Measurements from ENCODE around the gene ADGRV1. TPM values are rescaled to one million over a fixed set of nuclear protein-coding genes. Genes with fewer than 3 reads are reported as not detected.
"Not testable (repeated sequence)": the region's sequence is repeated elsewhere in the genome, so short reads cannot be mapped to it uniquely, and the experiment has no call there.

ADGRV1 gene
- total RNA-seq, 4 donors from 2014 or later = 1.9 to 11.3 TPM; not detected in 2

GRCh38 chr5:90565491-90565890, 6.9 kb downstream of the ADGRV1 start:
- Histone ChIP-seq H3K4me3 (no peak overlapping the region), H3K36me3 (no peaks in the 10 kb centered on the region), H3K27ac (no peak overlapping the region), H3K4me1 (no peaks in the 10 kb centered on the region), H3K9me3 (no peaks in the 10 kb centered on the region), H3K27me3 (peaks cover 0 to 6% of the 10 kb centered on the region in 2 donors)
- no peak for DNase-seq
- no peak for TF ChIP-seq POLR2A (IDR thresholded peaks at IDR 0.05)
- TF ChIP-seq, protein P1, sequence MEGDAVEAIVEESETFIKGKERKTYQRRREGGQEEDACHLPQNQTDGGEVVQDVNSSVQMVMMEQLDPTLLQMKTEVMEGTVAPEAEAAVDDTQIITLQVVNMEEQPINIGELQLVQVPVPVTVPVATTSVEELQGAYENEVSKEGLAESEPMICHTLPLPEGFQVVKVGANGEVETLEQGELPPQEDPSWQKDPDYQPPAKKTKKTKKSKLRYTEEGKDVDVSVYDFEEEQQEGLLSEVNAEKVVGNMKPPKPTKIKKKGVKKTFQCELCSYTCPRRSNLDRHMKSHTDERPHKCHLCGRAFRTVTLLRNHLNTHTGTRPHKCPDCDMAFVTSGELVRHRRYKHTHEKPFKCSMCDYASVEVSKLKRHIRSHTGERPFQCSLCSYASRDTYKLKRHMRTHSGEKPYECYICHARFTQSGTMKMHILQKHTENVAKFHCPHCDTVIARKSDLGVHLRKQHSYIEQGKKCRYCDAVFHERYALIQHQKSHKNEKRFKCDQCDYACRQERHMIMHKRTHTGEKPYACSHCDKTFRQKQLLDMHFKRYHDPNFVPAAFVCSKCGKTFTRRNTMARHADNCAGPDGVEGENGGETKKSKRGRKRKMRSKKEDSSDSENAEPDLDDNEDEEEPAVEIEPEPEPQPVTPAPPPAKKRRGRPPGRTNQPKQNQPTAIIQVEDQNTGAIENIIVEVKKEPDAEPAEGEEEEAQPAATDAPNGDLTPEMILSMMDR (IDR thresholded peaks at IDR 0.05) = no peak
- intact Hi-C loops (cut with DNase I; ENCODE audit: low total_unique reads) = no loop called here

GRCh38 chr5:90569084-90569483, 10.5 kb downstream of the ADGRV1 start:
- DNase-seq = no peak
- H3K4me3 ChIP-seq = no peak overlapping the region
- H3K9me3 ChIP-seq = no peaks in the 10 kb centered on the region
- H3K27me3 ChIP-seq = no peaks in the 10 kb centered on the region
- H3K4me1 ChIP-seq = no peaks in the 10 kb centered on the region
- H3K27ac ChIP-seq = no peak overlapping the region
- no peak for TF ChIP-seq POLR2A (IDR thresholded peaks at IDR 0.05)
- TF ChIP-seq, protein P1 (IDR thresholded peaks at IDR 0.05) = no peak
- intact Hi-C loops (cut with DNase I; ENCODE audit: low total_unique reads) = no loop called here
- no peaks in the 10 kb centered on the region for H3K36me3 ChIP-seq

DNA sequence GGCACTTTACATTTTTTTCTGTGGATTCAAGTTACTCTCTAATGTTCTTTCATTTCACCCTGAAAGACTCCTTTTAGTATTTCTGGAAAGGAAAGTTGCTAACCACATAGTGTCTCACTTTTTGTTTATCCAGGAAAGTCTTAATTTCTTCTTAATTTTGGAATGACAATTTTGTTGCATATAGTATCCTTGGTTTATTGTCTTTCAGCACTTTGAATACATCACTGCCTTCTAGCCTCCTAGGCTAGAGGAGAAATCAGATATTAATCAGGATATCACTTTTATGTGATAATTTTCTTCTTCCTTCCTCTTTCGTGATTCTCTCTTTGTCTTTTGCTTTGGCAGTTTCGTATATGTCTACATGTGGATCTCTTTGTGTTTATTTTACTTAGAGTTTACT, 11.4 kb downstream of the ADGRV1 start:
- Histone ChIP-seq H3K9me3 (no peaks in the 10 kb centered on the region), H3K4me1 (no peaks in the 10 kb centered on the region), H3K27me3 (no peaks in the 10 kb centered on the region), H3K4me3 (no peak overlapping the region), H3K27ac (no peak overlapping the region), H3K36me3 (no peaks in the 10 kb centered on the region)
- TF ChIP-seq, protein P1 (IDR thresholded peaks at IDR 0.05) = no peak
- TF ChIP-seq POLR2A (IDR thresholded peaks at IDR 0.05) = no peak
- DNase-seq = no peak
- intact Hi-C loops (cut with DNase I; ENCODE audit: low total_unique reads) = no loop called here

DNA sequence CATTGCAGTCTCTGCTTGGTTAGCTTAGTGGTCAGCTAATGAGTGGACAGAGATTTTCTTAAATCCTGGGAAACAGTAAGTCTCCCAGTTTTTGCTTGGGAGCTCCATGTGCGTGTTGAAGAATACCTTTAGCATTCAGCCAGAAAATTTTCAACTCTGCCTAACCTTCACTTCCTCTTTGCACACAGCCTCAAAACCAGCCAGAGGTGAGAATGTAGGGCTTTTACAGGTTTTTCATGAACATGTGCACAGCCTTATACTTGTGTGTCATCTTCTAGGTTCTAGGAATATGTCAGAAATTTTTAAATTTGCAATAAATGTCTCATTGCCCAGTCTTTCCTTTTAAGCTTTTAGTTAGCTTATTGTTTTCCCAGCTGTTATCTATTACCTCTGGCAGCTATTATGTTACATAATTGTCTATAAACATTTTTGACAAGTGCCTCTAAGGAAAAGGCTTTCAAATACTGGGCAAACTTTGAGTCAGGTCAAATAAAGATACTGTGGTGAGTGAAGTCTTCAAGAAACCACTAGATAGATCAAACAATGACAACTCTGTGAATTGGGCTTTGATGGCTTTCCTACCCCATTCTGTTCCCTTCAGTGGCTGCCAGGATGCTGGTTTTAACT, 12.7 kb downstream of the ADGRV1 start:
- Histone ChIP-seq H3K4me1 (no peaks in the 10 kb centered on the region), H3K27ac (no peak overlapping the region), H3K27me3 (no peaks in the 10 kb centered on the region), H3K4me3 (no peak overlapping the region), H3K9me3 (no peaks in the 10 kb centered on the region), H3K36me3 (no peaks in the 10 kb centered on the region)
- DNase-seq = no peak
- intact Hi-C loops (cut with DNase I; ENCODE audit: low total_unique reads) = no loop called here
- TF ChIP-seq, protein P1 (IDR thresholded peaks at IDR 0.05) = no peak
- TF ChIP-seq POLR2A (IDR thresholded peaks at IDR 0.05) = no peak

- Histone ChIP-seq H3K27me3 (no peaks in the 10 kb centered on the region), H3K9me3 (no peaks in the 10 kb centered on the region), H3K4me1 (no peaks in the 10 kb centered on the region), H3K36me3 (no peaks in the 10 kb centered on the region), H3K4me3 (no peak overlapping the region), H3K27ac (no peak overlapping the region)
- intact Hi-C loops (cut with DNase I; ENCODE audit: low total_unique reads) = no loop called here
- TF ChIP-seq, protein P1 (IDR thresholded peaks at IDR 0.05) = no peak
- TF ChIP-seq POLR2A (IDR thresholded peaks at IDR 0.05) = no peak
- DNase-seq = no peak
These were observed 17.1 kb downstream of the ADGRV1 start for GRCh38 chr5:90575712-90576111.

GRCh38 chr5:90576566-90576965, 18.0 kb downstream of the ADGRV1 start:
- intact Hi-C loops (cut with DNase I; ENCODE audit: low total_unique reads); H3K27me3 ChIP-seq; DNase-seq; H3K4me3 ChIP-seq; H3K36me3 ChIP-seq; H3K9me3 ChIP-seq; H3K4me1 ChIP-seq; H3K27ac ChIP-seq: not testable (repeated sequence)

GRCh38 chr5:90579905-90580304, 21.3 kb downstream of the ADGRV1 start:
- H3K4me1 ChIP-seq; DNase-seq; H3K36me3 ChIP-seq; H3K27me3 ChIP-seq; H3K9me3 ChIP-seq; intact Hi-C loops (cut with DNase I; ENCODE audit: low total_unique reads); H3K4me3 ChIP-seq; H3K27ac ChIP-seq: not testable (repeated sequence)
